Measurements from ENCODE around the gene RNU7-1. TPM values are rescaled to one million over a fixed set of nuclear protein-coding genes. Genes with fewer than 3 reads are reported as not detected.
A peak's percentile ranks its signal among the peaks of the same experiment; 100 is the strongest.

The RNU7-1 gene
- total and polyA plus RNA-seq, 9 of the 15 experiments (the other 6 are each of a cell fraction or from before 2014, with no cell fraction given), result not detected

DNA sequence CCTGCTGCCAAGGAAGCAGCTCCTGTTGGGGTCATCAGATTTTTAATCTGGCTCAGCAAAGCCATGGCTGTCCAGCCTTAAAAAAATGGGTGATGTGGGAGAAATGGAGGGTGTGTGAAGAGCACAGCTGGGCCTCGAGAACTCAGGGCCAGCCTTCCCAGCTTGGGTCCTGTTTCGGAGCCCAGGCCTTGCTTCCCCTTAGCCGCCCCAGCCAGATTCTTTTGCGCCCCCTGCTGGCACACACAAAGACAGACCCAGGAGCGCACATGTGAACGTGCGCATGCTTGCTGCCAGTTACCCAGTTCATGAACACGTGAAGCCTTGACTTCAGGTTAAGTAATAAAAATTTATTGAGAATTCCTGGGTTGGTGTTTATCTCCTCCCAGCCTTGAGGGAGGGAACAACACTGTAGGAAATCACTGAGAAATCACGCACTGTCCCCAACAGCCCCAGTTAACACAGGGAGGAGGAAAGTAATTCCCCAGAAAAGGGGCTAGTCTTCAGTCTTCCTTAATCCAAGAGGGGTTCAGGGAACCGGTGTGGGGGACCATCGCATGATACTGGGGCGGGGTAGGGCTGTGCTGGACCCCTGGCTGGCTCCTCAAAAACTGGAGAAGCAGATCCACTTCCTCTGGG is 21.5 kb downstream of the RNU7-1 start (continued):
- TF ChIP-seq AFF1 (IDR thresholded peaks at IDR 0.05; ENCODE audit: low read depth in 1 of 2, partially characterized antibody in 2 of 2), result no peak
- no peak for TF ChIP-seq TSHZ1 (CRISPR knock-in tag; IDR thresholded peaks at IDR 0.05)
- no peak for TF ChIP-seq RBM14 (IDR thresholded peaks at IDR 0.05; ENCODE audit: borderline replicate concordance, insufficient read depth, low read depth, low read length)
- TF ChIP-seq KDM1A (IDR thresholded peaks at IDR 0.05), result no peak
- TF ChIP-seq PYGO2 (tag; IDR thresholded peaks at IDR 0.05), result no peak
- no peak for TF ChIP-seq SMAD1 (IDR thresholded peaks at IDR 0.05; ENCODE audit: low read depth, low read length, partially characterized antibody)
- TF ChIP-seq FOS (IDR thresholded peaks at IDR 0.05; ENCODE audit: extremely low read depth, insufficient read length), result no peak
- TF ChIP-seq CREB3L1 (IDR thresholded peaks at IDR 0.05; ENCODE audit: borderline replicate concordance, low read depth), result no peak
- TF ChIP-seq HEY1 (CRISPR knock-in tag; IDR thresholded peaks at IDR 0.05; ENCODE audit: borderline replicate concordance), result no peak
- TF ChIP-seq PCBP2 (IDR thresholded peaks at IDR 0.05; ENCODE audit: low read depth, low read length, poor library complexity, severe bottlenecking), result no peak
- no peak for TF ChIP-seq FIP1L1 (IDR thresholded peaks at IDR 0.05; ENCODE audit: low read depth, low read length, poor library complexity, severe bottlenecking)
- TF ChIP-seq, protein P1, sequence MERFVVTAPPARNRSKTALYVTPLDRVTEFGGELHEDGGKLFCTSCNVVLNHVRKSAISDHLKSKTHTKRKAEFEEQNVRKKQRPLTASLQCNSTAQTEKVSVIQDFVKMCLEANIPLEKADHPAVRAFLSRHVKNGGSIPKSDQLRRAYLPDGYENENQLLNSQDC (CRISPR knock-in tag; IDR thresholded peaks at IDR 0.05), result no peak
- no peak for TF ChIP-seq HES1 (IDR thresholded peaks at IDR 0.05; ENCODE audit: low read depth)
- TF ChIP-seq STAT5A (IDR thresholded peaks at IDR 0.05; ENCODE audit: borderline replicate concordance, low read length), result no peak
- TF ChIP-seq GABPB1 (CRISPR knock-in tag; IDR thresholded peaks at IDR 0.05), result peak; percentile 37; the same call in 1 of the 2 replicates
- no peak for TF ChIP-seq RBBP5 (IDR thresholded peaks at IDR 0.05; ENCODE audit: borderline replicate concordance, insufficient read depth, low read length, poor library complexity, severe bottlenecking)

All from K562 (cell line).